GM18499 (cell line): ENCODE data around the gene CR1.
"Not testable (repeated sequence)": the region's sequence is repeated elsewhere in the genome, so short reads cannot be mapped to it uniquely, and the experiment has no call there.

Experiments used
- ATAC-seq: cut with Tn5 transposase; IDR thresholded peaks from one replicate; pipeline ENCODE4 v1.9.1; 2021; ENCODE audit warnings: moderate number of reproducible peaks; ENCODE audit not compliant: insufficient read depth, unreplicated experiment

CR1 gene

DNA sequence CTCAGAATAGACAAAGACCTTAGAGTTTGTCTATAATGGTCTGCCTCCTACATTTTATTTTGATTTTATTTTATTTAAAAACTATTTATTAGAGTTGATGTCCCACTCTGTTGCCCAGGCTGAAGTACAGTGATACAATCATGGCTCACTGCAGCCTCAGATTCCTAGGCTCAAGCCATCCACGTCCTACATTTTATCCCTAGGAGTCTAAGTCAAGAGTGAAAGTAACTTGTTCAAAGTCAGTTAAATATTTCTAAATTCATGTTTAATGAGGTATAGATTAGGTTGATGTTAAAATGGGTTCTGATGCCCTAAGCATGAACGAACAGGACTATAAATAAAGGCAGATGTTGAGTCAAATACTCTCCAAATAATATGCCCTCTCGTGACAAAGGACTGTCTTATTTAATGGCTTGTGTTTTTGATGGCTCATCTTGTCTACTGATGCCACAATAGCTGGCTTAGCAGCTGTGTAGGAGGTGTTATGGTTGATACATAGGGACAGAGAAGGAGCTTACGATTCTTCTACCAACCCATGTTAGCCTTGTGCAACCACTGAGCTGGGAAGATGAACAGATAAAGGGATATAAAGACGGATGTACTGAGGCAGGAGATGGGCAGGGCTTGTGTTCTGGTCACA, 83.0 kb downstream of the CR1 start:
- no peak for ATAC-seq

DNA sequence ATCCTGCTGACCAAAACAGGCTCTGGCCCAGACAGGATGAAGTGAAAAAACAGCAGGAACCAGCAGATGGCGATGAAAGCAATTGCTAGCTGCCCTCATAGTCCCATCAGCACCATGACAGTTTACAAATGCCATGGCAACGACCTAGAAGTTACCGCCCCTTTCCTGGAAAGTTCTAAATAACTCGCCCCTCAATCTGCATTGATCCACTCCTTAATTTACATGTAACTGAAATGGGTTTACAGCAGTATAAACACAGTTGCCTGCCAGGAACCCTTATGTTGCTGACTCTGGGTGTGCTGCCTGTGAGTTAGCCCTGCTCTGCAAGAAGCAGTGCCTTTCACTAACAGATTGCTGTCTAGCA, 83.5 kb downstream of the CR1 start:
- ATAC-seq: no peak

DNA sequence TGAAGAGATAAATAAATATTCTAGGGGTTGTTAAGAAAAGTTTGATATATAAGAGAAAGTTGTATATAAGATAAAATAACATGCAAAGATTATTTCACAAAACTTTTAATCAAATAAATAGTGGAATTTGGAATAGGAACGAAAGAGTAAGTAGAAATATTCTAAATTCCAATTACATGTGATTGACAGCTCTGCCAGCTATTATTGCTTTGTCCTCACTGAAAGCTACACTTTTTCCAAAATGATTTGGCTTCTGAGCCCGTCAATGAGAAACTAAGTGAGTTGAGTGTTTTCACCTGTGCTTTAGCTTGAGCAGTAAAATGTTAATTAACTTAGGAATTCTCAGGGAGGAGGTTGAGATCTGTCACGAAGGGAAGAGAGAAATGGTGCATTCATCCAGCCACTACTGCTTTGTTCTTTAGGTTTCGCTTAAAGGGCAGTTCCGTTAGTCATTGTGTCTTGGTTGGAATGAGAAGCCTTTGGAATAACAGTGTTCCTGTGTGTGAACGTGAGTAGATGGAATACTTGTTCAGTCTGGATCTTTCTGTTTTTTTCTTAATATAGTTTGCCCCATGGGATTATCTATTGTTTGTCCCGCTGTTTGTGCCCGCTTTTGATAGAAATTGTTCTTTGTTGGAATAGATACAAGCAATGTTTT, 85.7 kb downstream of the CR1 start:
- ATAC-seq: no peak

DNA sequence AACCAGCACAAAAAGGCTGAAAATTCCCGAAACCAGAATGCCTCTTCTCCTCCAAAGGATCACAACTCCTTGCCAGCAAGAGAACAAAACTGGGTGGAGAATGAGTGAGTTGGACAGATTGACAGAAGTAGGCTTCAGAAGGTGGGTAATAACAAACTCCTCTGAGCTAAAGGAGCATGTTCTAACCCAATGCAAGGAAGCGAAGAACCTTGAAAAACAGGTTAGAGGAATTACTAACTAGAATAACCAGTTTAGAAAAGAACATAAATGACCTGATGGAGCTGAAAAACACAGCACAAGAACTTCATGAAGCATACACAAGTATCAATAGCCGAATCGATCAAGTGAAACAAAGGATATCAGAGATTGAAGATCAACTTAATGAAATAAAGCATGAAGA, 93.5 kb downstream of the CR1 start:
- not testable (repeated sequence) for ATAC-seq

- ATAC-seq: not testable (repeated sequence)
Observed at GRCh38 chr1:207591205-207591604, 95.2 kb downstream of the CR1 start.

DNA sequence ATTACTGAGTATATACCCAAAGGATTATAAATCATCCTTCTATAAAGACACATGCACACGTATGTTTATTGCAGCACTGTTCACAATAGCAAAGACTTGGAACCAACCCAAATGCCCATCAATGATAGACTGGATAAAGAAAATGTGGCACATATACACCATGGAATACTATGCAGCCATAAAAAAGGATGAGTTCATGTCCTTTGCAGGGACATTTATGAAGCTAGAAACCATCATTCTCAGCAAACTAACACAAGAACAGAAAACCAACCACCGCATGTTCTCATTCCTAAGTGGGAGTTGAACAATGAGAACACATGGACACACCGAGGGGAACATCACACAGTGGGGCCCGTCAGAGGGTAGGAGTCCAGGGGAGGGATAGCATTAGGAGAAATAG, 98.1 kb downstream of the CR1 start:
- not testable (repeated sequence) for ATAC-seq

GRCh38 chr1:207603777-207604176, 107.8 kb downstream of the CR1 start:
- no peak for ATAC-seq

GRCh38 chr1:207605444-207606361, 109.7 kb downstream of the CR1 start:
- ATAC-seq: no peak

- no peak for ATAC-seq
Observed at GRCh38 chr1:207606362-207606755, 110.4 kb downstream of the CR1 start.

- ATAC-seq: no peak
Observed at GRCh38 chr1:207612762-207613161, 116.8 kb downstream of the CR1 start.

DNA sequence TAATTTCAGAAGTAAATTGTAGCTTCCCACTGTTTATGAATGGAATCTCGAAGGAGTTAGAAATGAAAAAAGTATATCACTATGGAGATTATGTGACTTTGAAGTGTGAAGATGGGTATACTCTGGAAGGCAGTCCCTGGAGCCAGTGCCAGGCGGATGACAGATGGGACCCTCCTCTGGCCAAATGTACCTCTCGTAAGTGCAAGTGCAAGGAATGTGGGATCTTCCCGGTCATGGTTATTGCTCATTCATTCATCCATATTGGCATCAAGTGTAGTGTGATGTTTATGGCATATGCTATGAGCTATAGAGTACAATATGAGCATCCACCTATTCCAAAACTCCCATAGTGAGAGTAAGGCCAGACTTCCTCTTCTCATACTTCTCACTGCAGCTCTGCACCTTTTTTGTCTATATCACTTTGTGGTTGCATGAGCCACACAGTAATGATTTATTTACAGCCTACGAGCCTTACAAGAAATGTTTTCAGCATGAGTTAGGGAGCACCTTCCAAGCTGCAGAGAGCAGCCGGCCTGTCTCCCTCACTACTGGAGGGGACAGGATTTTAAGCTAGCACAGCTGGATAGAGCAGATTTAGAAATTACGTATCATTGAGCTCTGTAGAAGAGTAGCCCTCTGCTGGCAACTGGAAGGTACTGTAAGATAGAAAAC, 124.0 kb downstream of the CR1 start:
- peak; percentile 63 for ATAC-seq

DNA sequence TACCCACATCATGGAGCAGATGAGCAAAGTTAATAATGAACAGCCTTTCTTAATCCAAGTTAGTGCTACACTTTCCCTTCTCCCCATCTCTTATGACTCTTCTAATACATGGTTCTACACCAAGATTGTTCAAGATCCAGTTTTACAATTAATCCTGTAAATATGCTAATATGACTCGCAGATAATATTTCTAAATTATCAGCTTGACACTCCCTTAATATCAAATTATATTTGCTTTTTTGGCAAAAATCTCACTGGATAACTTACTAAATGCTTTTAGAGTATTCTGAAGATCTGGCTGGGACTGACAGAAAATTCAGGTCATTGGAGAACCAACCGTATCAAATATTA, 124.6 kb downstream of the CR1 start:
- ATAC-seq: no peak

DNA sequence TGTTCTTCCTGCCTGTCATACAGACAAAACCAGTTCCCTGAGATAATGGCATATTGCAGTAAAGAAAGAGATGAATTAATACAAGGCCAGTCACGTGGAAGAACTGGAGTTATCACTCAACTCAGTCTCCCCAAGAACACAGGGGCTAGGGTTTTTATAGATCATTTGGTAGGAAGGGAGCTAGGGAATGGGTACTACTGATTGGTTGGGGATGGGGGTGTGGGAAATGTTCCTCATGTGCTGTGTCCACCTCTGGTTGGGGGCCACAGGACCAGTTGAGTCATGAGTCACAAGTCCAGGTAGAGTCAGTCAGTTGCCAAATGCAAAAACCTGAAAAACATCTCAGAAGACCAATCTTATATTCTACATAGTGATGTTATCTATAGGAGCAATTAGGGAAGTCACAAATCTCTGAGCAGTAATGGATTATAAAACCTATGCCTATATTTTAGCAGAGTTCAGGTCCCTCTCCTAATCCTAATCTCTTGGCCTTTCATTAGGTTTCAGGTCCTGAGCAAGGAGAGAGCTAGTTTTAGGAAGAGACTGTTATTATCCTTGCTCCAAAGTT, 129.6 kb downstream of the CR1 start:
- ATAC-seq: not testable (repeated sequence)

DNA sequence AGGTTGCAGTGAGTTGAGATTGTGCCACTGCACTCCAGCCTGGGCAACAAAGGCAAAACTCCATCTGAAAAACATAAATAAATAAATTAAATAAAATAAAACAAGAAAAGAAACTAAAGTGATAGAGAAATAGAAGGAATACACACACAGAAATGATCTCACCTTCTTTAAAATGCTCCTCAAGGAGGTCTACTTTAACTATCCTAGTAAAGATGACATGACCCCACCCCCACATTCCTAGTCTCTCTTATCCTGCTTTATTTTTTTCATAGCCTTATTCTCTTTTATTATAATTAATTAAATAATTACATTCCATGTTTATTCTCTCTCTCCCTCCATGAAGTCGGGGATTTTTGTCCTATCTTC, 131.0 kb downstream of the CR1 start:
- no peak for ATAC-seq

DNA sequence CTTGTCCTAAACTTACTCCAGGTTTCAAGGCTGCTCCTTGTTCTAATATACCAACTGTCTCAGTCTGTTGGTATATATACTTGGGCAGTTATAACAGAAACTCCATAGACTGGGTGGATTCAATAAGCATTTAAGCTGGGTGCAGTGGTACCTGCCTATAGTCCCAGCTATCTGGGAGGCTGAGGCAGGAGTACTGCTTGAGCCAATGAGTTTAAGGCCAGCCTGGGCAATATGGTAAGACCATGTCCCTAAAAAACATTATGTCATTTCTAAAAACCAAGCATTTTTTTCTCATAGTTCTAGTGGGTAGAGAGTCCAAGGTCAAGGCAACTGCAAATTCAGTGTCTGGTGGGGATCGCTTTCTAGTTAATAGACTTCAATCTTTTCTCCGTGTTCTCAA, 131.5 kb downstream of the CR1 start:
- no peak for ATAC-seq

DNA sequence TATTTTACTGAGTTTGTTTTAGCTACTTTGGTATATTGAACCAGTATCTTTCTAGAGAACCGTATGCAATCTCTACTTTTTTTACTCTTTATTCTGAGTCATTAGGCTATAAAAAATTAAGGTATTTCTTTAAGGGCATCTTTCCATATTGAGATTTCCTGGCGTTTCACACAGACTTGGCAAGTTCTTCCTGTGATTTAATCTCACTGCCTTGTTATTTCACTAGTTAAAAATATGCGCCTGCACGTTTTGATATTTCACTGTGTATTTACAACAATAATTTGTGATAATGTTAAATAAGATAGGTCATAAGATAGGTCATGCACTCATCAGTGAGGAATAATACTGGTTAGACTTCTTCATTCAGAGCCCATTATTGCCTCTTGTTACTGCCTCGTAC, 132.8 kb downstream of the CR1 start:
- no peak for ATAC-seq

DNA sequence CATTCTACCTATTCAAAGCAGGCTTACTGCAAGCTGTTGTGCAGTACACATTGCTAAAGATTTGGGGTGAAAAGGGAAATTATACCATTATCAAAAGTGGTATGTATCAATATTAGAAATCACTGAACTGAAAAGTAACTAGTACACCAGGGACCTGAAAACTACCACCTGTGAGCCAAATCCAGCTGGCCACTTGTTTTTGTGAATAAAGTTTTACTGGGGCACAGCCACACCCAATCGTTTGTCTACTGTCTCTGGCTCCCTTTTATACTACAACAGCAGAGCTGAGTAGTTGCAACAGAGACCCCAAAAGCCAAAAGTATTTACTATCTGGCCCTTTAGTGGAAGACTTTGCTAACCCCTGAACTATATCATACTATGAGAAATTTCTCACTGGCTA, 135.2 kb downstream of the CR1 start:
- ATAC-seq: no peak

DNA sequence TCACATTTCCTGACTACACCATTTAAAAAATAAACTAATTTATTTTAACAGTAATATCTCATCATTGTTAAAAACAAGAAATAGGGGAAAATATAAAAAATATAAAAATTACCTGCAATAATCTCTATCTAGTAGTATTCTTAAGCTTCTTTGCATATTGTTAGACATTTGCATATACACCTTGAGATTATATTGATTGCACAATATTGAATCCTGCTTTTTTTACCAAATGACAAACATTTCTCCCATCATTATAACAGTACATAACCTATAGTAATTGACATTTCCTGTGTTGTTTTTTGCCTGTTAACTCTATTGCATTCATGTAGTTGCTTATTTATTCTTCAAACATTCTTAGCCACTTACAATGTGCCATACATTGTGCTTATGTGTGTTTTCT, 137.3 kb downstream of the CR1 start:
- ATAC-seq: no peak

GRCh38 chr1:207633699-207634289, 137.8 kb downstream of the CR1 start:
- ATAC-seq: not testable (repeated sequence)

DNA sequence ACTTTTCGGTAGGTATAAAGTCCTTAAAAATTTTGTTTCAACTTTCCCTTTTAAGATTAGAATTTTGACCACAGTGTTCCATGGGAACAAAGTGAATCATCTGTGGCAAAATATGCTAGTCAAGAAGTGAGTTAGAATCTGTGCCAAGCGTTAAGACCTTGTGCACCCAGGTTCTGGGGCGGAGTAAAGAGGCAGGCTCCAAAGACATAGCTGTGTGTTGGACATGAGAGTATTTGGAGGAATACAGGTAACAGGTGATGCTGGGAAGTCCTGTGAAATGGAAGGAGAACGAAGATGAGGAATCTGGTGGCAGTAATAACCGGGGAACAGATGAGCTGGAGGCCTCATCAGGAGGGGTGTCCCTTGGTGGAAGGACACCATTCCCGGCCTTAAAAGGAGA, 138.3 kb downstream of the CR1 start:
- not testable (repeated sequence) for ATAC-seq
